GM19240 (cell line): ENCODE measurements around the gene MAP1LC3B2.
A peak's percentile ranks its signal among the peaks of the same experiment; 100 is the strongest.

Source experiments
- DNase-seq: peaks from one replicate; pipeline ENCODE4 v3.0.0; 2011; ENCODE audit warnings: low spot score; ENCODE audit not compliant: insufficient read length

Gene MAP1LC3B2

DNA sequence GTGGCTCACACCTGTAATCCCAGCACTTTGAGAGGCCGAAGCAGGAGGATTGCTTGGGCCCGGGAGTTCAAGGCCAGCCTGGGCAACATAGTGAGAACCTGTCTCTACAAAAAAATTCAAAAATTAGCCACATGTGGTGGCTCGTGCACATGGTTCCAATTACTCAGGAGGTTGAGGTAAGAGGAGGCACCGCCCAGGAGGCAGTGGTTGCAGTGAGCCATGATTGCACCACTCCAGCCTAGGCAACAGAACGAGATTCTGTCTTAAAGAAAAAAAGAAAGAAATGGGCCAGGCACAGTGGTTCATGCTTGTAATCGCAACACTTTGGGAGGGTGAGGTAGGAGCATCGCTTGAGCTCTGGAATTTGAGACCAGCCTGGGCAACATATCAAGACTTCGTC, 33.5 kb downstream of the MAP1LC3B2 start:
- no peak for DNase-seq

DNA sequence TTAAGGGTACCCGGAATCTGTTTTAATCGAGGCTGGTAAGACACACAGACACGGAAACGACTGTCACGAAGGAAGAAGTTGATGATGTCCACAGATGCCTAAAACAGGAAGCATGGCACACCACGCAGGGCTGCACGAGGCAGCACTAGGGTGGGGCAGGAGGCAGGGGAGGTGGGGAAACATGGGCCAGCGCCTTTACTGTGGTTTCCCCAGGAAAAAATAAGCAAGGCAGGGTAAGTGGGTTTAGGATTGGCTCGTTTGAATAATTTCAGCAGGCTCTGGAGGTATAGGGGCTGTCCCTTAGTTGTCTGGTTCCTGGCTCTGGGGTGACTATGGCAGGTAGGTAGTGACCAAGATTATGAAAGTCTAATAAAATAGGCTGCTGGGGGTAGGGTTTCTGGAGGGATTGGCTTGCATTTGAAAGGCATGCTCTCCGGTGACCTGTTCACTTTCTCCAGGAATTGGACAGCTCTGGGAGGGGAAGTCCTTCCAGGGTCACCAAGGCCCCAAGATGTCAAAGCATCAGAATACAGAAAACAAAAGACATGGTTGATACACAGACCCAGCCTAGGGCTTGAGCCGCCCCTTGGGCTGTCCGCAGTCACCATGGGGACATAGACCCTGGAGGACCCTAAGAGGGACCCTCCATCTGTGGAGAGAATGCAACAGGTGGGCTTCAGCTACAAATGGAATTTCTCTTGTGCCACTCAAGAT, 35.3 kb downstream of the MAP1LC3B2 start:
- no peak for DNase-seq

DNA sequence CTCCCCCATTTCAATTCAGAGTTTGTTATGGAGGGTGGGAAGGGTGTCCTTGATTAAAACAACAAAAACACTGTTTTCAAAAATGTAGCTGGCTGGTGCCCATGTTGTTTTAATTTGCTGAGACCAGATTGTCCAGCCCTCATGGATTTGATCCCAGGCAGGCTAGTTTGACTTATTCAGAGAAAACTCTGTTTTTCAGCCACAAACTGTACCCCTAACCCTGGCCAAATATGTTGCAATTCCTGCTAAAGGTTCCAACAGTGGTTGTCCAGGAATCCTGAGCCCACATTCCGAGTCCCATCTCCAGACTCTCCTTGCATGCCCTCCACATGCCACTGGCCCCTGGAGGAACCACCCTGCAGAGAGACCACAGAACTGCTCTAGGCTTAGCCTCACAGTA, 36.0 kb downstream of the MAP1LC3B2 start:
- DNase-seq, result no peak

DNA sequence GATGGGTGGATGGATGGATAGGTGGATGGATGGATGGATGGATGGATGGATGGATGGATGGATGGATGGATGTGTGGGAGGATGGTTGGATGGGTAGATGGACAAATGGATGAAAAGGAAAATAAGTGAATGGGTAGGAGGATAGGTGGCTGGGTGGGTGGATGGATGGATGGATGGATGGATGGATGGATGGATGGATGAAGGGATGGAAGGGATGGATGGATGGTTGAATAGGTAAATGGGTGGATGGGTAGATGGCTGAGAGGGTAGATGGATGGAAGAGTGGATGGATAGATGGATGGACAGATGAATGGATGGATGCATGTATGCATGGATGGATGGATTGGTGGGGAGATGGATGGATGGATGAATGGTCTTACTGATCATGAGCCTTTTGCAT, 36.5 kb downstream of the MAP1LC3B2 start:
- DNase-seq, result no peak

DNA sequence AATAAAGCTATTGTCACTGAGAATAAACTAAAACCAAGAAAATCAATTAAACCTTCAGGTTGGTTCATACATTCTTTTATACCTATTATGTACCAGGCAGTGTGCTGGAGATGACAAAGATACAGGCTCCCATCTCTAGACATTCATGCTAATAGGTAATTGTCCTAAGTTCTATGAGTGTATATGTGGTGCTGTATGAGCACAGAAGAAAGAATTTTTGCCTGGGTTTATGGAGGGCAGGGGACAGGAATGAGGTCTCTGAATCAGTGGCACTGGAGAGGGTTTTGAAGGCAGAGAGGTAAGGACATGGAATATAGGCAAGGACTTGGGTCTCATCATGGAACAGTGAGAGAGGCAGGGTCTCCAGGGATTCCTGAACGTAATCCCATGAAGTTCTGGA, 38.7 kb downstream of the MAP1LC3B2 start:
- DNase-seq, result no peak

DNA sequence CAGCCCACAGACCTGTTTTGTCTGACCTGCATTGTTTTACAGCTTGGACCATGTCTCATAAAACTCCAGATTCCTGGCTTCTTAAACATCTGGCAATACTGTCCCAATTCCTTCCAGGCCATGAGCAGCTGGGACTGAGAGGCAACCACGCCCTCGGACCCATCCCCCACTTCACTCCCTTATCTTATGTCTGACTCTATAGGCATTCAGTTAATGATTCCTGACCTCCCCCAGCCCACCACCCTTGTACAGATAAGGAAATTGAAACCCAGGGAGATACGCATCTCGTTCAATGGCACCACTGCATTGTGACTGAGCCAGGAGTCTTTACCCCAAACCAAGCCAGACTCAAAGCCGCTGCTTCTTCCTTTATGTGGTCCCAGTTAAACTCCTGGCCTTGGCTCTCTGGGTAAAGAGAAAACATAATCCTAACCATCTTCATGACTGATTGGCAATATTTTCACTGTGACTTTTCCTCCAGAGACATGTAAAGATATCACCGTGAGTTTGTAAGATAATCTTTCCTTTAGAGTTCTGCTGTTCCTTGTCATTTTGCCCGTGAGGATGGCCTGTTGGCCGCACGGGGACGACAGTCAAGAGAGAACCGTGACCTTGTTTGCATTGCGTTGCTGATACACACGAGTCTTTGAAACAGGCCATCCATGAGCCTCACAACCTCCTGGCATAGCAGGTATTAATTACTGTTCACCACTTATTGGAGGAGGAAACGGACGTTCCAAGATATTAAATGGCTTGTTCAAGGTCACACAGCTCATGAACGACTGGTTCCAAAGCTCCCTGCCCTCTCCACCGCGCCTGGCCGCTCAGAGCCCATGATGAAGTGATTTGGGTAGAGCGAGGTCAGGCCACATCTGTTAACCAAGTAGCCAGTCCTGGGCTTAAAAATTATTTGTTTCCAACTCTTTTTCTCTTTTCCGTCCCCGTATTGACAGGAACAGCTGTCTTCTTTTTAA, 39.4 kb downstream of the MAP1LC3B2 start:
- DNase-seq, result no peak

DNA sequence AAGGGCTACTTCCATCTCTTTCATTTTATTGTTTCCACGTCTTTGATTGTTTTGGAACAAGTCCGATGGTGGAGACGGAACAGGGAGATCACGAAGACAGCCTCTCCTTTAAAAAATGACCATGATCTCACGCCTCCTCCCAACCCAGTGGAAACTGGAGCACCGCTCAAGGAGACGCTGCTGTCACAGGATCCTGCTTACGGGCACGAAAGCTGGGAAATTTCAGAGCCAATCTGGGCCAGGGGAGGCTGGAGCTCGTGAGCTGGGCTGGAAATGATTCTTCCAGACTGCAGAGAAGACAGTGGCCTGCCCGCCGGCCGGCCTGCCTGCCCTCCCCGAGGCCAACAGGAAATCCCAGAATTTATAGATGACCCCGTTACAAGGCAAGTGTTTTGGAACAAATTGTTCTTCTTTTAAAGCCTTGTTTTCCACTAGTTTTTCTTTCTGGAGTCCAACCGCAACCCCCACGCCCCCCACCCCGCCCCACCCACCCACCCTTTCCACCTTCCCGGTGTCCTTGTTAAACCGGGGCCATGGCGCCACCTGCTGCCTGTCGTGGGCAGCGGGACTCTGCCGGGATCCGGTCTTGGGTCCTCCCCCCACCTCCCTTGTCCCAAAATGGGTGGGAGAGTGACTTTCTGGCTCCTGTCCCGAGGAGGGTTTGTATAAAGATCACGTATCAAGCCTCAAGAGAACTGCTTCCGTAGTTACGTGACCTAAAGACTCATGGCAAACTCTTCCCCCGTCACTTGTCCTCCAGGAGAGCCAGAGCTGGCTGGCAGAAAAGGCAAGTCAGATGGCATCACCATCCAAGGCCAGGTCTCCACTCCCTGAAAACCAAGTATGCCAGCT, 40.3 kb downstream of the MAP1LC3B2 start:
- DNase-seq, result peak; percentile 51

DNA sequence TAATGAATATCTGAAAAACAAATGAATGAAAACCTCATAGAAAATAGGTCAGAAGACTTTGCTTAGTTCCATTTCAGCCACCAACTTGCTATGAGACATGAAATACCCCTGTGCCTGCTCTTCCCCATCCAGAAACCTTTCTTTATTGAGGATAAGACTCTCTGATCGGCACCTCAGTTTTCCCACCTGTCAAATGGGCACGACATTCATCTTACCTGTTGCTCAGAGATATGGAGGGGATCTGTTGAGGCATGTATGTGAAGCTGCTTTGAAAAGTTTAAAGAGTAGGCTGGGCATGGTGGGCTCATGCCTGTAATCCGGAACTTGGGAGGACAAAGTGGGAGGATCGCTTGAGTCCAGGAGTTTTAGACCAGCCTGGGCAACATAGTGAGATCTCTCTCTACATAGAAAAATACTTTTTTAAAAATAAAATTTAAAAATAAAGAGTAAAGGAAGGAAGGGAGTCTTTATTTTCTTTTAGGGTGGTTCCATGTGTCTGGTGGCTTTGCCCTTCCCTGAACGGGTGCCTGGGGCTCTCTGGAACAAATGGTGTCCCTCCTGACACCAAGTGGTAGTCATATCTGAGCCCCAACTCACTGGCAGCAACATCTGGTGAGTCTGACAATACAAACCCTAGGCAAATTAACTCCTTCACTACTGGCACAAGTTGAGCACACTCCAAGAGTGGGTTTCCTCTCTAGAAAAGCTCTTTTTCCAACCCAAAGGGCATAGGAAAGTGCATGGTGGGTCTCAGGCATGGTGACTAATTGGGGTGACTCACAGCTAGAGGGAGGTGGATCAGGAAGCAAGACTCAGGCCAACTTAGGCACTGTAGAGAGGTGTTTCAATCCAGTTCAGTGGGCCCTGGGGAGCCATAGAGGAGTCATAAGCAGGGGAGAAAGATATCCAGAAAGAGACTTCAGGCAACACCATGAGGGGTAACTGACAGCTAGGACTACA, 42.1 kb downstream of the MAP1LC3B2 start:
- DNase-seq, result no peak

DNA sequence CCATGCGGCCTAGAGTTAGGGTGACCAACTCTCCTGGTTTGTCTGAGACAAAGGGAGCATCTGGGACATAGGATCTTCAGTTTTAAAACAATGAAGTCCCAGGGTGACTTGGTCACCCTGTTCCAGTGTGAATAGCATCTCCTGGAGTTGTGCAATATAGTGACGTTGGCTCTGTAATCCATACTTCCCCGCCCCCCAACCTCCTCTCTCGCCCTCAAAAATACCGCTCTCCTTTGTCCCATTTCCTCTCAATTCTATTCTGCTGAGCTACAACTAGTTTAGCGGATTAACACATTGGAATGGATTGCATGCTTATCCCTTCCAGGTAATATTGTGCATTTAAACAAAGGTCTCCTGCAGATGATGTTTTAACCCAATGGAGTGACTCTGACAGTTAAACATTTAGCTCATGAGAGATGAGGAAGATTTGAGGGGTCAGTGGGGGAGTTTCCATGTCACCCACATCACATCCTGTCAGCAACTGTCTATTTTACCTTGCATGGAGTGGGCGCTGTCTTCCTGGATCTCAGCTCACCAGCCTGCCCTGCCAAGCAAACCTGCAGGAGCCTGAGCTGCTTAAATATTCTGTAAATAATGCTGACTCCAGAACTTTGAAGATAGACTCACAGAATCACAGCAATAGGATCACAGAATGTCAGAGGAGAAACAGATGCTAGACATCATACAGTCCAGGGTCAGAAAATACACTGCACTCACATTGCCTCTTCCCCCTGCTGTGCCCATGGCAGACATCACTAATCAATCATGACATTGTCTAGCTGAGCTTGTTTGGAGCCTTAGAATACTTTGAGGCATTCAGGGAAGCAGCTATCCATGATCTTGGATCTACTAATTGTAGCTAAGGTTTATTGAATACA, 43.0 kb downstream of the MAP1LC3B2 start:
- no peak for DNase-seq

DNA sequence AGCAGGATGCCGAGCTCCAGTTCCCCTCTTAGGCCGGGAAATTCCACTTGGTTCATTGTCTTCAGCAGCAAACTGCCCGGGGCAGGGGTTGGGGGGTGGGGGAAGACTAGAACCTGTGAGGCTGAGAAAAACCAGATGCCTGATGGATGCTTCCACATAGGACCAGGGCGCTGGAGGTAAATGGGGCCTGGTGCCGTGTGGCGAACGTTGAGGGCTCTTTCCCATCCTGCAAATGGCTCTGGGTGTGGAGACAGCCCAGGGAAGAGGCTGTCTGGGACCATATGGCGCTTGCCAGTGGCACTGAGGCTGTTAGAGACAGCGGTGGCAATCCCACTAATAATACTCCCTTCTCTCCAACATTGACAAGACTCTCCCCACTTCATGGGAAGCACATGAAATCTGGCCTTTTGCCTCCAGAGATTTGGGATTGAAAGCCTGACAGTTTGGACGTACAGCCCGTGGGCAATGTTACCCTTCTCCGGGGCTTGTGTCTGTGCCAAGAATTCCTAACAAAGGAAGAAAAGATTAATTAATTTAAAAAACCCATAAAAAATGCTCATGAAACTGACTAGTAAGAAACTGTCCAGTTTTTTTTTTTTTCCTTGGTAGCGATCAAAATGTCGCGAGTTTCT, 44.5 kb downstream of the MAP1LC3B2 start:
- DNase-seq, result no peak

DNA sequence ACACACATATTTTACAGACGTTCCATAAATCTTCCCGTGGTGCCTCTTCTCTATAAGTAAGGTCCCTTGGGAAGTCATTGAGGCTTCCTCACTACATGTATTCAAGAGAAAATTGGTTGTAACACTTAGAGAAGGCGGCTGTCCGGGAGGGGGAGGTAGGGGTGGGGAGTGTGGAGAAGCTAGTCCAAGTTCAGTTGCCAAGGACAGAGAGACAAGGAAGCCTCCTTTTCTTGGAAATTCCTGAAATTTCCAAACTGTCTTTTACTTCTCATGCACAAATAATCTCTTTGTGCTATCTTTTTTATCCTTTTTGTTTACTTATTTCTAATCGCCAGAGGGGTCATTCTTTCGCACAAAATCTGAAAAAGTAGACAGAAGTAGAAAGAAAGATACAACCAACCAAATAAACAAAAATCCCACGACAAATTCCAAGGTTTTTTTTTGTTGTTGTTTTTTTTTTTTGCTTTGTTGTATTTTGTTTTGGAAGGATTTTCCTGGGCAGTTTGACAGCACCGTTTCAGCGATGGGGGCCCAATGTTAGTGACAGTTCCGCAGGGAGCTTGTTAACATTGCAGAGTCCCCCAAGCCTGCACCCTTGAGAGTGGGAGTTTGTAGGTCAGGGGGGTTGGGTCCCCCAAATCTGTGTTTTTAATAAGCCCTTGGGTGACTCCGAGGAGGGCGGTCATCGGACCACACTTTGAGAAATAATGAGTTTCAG, 45.2 kb downstream of the MAP1LC3B2 start:
- DNase-seq, result no peak

DNA sequence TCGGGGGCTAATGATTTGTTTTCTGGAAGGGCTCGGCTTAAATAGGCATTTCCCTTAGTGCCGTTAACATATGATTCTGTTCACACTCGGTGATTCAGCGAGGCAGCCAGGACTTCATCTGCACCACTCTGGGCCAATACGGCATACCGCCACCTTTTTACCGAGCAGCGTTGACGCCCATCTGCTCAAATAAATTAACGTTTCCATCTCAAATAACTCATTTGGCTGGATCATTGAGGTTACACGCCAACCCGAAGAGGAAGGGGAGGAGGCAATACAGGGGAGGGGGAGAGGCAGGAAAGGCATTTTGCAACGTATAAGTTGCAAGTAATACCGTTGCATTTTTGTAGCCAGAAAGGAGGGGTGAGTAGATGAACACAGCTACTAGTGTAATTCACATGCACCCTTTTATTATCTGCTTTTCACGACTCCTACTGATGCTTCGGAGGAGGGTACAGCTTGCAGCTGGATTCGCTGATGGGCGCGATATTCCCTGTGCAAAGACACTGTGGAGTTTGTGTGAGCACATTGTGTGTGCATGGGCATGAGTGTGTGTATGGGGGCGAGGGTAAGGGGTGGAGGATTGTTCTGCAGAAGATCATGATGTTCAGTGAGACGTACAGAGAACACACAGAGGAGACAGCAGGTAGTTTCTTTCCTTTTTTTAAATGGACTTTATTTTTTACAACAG, 45.9 kb downstream of the MAP1LC3B2 start:
- no peak for DNase-seq

DNA sequence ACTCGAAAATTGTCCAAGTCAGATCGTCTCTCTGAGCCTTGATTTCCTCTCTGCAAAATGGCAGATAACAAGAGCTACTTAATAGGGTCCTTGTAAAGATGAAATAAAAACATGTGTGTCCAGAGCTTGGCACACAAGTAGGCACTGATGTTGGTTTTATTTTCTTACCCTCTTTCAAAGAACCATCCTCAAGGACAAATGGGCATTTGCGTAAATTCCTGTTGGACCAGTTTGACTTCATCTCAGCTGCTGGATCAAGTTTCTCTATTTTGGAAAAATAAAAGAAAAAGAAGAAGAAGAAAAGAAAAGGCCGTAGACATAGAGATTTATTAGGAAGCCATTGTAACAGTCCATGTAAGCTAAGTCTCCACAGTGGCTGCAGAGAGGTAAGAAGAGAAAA, 47.2 kb downstream of the MAP1LC3B2 start:
- DNase-seq, result no peak

DNA sequence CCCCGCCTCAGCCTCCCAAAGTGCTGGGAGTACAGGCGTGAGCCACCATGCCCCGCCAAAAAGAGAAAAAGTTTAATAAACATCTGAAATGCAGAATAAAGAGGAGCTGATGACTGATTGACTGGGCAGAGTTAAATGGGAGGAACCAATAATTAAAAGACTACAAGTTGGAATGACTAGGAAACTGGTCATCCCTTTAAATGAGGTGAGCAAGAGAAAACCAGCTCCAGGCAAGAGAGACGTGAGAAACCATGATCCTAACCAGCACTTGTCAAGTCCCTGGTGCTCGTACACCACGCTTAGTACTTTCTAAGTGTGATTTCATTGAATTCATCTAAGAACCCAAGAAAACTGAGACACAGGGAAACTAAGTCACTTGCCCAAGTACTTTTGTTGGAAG, 47.9 kb downstream of the MAP1LC3B2 start:
- DNase-seq, result no peak

DNA sequence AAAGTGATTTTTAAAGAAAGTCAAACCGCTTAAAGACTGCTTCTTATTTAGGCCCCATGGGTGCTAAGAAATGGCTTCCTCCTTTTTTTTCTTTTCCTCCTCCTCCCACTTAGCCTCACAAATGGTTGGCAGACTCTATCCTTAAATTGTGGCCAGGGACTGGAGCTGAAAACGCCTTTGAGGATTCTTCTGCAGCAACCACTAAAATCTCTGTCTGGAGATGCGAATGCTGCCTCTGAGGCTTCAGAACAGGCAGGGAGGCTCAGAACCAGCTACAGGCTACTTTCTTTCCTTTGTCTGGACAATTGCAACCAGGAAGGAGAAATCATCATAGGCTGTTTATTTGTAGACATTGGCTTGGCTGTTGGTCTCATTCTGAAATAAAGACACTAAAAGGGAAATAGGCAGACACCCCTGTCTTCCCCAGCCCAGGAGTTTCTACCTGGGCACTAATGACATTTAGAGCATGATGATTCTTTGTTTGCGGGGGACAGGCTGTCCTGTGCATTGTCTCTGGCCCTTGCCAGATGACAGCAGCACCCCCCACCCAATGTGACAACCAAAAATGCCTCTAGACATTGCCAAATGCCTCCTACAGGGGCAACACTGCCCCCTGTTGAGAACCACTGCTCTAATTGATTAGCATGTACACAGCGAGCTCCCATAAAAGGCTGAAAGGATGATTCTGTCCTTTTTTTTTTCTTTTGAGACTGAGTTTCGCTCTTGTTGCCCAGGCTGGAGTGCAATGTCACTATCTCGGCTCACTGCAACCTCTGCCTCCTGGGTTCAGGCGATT, 50.3 kb downstream of the MAP1LC3B2 start:
- no peak for DNase-seq

DNA sequence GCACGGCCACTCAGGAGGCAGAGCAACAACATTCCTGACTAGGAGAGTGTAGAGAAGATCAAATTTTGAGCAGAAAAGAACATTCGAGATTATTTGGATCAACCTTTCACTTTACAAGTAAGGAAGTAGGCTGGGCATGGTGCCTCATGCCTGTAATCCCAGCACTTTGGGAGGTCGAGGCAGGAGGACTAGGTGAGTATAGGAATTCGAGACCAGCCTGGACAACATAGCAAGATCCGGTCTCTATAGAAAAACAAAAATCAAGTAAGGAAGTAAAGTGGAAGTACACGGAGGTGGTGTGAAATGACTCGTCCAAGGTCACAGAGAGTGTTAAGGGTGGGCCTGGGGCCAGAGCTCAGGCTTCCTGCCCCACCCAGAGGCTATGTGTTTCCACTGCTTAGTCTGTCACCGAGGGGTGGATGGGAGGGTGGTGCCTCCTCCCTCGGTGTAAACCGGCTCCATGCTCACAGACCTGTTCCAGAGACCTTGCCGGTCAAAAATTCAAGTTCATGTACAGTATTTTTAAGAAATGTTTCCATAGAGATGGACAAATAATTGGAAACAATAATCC, 51.9 kb downstream of the MAP1LC3B2 start:
- no peak for DNase-seq

DNA sequence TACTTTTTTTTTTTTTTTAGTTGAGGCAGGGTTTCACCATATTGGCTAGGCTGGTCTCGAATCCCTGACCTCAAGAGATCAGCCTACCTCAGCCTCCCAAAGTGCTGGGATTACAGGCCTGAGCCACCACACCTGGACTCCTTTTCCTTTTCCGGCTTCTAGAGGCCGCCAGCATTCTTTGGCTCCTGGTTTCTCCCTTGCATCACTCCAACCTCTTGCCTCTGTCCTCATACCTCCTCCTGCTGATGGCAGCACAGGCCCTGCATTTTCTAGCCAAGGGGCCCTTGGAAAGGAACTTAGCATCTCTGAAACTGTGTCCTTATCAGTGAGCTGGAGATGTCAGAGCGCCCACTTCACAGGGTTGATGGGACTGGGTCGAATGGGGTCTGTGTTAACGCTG, 53.3 kb downstream of the MAP1LC3B2 start:
- no peak for DNase-seq
